ENCODE results near the gene HOOK2. TPM values are rescaled to one million over a fixed set of nuclear protein-coding genes. Genes with fewer than 3 reads are reported as not detected.

Gene HOOK2
- total and polyA plus RNA-seq, 2 of the 13 experiments (the other 11 are each of a cell fraction or from before 2014, with no cell fraction given) = 9.2 to 12.9 TPM

DNA sequence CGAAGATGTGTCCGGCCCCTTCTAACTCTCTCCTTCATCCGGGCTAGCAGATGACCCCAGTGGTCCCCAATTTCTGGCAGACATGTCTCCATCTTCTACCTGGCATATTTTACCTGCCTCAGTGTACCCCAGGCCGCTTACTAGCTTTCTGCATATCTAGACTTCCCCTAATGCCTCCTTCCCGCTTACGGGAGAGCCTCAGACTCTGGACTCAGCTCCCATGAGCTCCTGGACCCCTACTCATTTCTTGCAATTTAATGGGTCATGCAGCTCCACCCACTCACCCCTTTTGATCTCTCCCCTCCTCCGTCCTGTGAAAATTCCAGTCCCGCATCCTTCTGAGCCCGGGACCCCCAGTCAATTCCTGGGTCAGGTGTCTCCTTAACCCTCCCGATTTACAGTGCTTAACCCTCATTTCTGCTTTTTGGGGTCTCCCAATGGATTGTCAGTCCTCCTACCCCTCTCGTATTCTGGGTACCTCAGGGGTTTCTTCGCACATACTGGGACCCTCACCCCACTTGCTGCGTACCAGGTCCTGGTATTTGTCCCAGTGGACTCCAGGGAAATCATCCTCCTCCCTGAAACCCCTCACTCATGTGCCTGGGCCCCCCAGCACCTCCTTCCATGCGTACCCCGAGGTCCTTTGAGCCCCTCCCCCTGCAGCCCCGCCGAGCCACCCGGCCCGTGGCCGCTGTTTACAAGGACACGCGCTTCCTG, 15.4 kb upstream of the HOOK2 start (continued):
- TF ChIP-seq, protein P1, sequence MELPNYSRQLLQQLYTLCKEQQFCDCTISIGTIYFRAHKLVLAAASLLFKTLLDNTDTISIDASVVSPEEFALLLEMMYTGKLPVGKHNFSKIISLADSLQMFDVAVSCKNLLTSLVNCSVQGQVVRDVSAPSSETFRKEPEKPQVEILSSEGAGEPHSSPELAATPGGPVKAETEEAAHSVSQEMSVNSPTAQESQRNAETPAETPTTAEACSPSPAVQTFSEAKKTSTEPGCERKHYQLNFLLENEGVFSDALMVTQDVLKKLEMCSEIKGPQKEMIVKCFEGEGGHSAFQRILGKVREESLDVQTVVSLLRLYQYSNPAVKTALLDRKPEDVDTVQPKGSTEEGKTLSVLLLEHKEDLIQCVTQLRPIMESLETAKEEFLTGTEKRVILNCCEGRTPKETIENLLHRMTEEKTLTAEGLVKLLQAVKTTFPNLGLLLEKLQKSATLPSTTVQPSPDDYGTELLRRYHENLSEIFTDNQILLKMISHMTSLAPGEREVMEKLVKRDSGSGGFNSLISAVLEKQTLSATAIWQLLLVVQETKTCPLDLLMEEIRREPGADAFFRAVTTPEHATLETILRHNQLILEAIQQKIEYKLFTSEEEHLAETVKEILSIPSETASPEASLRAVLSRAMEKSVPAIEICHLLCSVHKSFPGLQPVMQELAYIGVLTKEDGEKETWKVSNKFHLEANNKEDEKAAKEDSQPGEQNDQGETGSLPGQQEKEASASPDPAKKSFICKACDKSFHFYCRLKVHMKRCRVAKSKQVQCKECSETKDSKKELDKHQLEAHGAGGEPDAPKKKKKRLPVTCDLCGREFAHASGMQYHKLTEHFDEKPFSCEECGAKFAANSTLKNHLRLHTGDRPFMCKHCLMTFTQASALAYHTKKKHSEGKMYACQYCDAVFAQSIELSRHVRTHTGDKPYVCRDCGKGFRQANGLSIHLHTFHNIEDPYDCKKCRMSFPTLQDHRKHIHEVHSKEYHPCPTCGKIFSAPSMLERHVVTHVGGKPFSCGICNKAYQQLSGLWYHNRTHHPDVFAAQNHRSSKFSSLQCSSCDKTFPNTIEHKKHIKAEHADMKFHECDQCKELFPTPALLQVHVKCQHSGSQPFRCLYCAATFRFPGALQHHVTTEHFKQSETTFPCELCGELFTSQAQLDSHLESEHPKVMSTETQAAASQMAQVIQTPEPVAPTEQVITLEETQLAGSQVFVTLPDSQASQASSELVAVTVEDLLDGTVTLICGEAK (IDR thresholded peaks at IDR 0.05) = no peak
- TF ChIP-seq, protein P1 (CRISPR knock-in tag; IDR thresholded peaks at IDR 0.05) = no peak
- TF ChIP-seq ZFP82 (CRISPR knock-in tag; IDR thresholded peaks at IDR 0.05; ENCODE audit: borderline replicate concordance) = peak; percentile 16; the same call in 1 of the 2 replicates
- TF ChIP-seq ZNF775 (CRISPR knock-in tag; IDR thresholded peaks at IDR 0.05; ENCODE audit: borderline replicate concordance) = no peak
- TF ChIP-seq YEATS2 (CRISPR knock-in tag; IDR thresholded peaks at IDR 0.05; ENCODE audit: borderline replicate concordance) = no peak
- TF ChIP-seq CENPX (CRISPR knock-in tag; IDR thresholded peaks at IDR 0.05) = no peak
- no peak for TF ChIP-seq GFI1 (CRISPR knock-in tag; IDR thresholded peaks at IDR 0.05; ENCODE audit: borderline replicate concordance)
- TF ChIP-seq DMAP1 (CRISPR knock-in tag; IDR thresholded peaks at IDR 0.05) = no peak
- TF ChIP-seq, protein P2, sequence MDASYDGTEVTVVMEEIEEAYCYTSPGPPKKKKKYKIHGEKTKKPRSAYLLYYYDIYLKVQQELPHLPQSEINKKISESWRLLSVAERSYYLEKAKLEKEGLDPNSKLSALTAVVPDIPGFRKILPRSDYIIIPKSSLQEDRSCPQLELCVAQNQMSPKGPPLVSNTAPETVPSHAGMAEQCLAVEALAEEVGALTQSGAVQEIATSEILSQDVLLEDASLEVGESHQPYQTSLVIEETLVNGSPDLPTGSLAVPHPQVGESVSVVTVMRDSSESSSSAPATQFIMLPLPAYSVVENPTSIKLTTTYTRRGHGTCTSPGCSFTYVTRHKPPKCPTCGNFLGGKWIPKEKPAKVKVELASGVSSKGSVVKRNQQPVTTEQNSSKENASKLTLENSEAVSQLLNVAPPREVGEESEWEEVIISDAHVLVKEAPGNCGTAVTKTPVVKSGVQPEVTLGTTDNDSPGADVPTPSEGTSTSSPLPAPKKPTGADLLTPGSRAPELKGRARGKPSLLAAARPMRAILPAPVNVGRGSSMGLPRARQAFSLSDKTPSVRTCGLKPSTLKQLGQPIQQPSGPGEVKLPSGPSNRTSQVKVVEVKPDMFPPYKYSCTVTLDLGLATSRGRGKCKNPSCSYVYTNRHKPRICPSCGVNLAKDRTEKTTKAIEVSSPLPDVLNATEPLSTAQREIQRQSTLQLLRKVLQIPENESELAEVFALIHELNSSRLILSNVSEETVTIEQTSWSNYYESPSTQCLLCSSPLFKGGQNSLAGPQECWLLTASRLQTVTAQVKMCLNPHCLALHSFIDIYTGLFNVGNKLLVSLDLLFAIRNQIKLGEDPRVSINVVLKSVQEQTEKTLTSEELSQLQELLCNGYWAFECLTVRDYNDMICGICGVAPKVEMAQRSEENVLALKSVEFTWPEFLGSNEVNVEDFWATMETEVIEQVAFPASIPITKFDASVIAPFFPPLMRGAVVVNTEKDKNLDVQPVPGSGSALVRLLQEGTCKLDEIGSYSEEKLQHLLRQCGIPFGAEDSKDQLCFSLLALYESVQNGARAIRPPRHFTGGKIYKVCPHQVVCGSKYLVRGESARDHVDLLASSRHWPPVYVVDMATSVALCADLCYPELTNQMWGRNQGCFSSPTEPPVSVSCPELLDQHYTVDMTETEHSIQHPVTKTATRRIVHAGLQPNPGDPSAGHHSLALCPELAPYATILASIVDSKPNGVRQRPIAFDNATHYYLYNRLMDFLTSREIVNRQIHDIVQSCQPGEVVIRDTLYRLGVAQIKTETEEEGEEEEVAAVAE (CRISPR knock-in tag; IDR thresholded peaks at IDR 0.05; ENCODE audit: borderline replicate concordance) = no peak
- no peak for TF ChIP-seq NR2C2 (CRISPR knock-in tag; IDR thresholded peaks at IDR 0.05; ENCODE audit: borderline replicate concordance)
- TF ChIP-seq, protein P3, sequence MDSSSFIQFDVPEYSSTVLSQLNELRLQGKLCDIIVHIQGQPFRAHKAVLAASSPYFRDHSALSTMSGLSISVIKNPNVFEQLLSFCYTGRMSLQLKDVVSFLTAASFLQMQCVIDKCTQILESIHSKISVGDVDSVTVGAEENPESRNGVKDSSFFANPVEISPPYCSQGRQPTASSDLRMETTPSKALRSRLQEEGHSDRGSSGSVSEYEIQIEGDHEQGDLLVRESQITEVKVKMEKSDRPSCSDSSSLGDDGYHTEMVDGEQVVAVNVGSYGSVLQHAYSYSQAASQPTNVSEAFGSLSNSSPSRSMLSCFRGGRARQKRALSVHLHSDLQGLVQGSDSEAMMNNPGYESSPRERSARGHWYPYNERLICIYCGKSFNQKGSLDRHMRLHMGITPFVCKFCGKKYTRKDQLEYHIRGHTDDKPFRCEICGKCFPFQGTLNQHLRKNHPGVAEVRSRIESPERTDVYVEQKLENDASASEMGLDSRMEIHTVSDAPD (CRISPR knock-in tag; IDR thresholded peaks at IDR 0.05) = 0 out of 2 replicates have a peak, but pooled peaks have one; percentile 40
- TF ChIP-seq, protein P4, sequence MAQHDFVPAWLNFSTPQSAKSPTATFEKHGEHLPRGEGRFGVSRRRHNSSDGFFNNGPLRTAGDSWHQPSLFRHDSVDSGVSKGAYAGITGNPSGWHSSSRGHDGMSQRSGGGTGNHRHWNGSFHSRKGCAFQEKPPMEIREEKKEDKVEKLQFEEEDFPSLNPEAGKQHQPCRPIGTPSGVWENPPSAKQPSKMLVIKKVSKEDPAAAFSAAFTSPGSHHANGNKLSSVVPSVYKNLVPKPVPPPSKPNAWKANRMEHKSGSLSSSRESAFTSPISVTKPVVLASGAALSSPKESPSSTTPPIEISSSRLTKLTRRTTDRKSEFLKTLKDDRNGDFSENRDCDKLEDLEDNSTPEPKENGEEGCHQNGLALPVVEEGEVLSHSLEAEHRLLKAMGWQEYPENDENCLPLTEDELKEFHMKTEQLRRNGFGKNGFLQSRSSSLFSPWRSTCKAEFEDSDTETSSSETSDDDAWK (CRISPR knock-in tag; IDR thresholded peaks at IDR 0.05) = no peak

Data from HepG2 (cell line).